Activated CD8-positive, alpha-beta T cell treated with anti-CD3 and anti-CD28 coated beads for 36 hours (primary cell): ENCODE measurements around the gene FAXC. TPM values are rescaled to one million over a fixed set of nuclear protein-coding genes. Genes with fewer than 3 reads are reported as not detected.
"Not testable (repeated sequence)": the region's sequence is repeated elsewhere in the genome, so short reads cannot be mapped to it uniquely, and the experiment has no call there.

Experiments used
- ATAC-seq: fragments of 200-7000 bp; cut with Tn5 transposase; one replicate; pipeline ENCODE4 v1.10.0; 2021; ENCODE audit warnings: mild to moderate bottlenecking, moderate library complexity
- CTCF ChIA-PET: fragments of 350-600 bp; sonication (Branson Sonifier 250); formaldehyde crosslinking; loops from one replicate; lab custom pipeline; 2021; ENCODE audit warnings: antibody characterized with exemption; lab: Charles Lee
- POLR2A ChIA-PET: fragments of 350-600 bp; sonication (Branson Sonifier 250); formaldehyde crosslinking; loops from one replicate; lab custom pipeline; 2021; ENCODE audit warnings: antibody characterized with exemption; lab: Charles Lee
- DNase-seq: peaks from one replicate; pipeline ENCODE4 v3.0.0-alpha.2; 2020
- H3K27ac Mint-ChIP-seq: one replicate; pipeline ENCODE4 v1.8.0; 2021; ENCODE audit warnings: mild to moderate bottlenecking, mixed read lengths
- H3K27me3 Mint-ChIP-seq: one replicate; pipeline ENCODE4 v1.8.0; 2021; ENCODE audit warnings: mixed read lengths
- H3K36me3 Mint-ChIP-seq: one replicate; pipeline ENCODE4 v1.8.0; 2021; ENCODE audit warnings: low read depth, mixed read lengths
- H3K4me1 Mint-ChIP-seq: one replicate; pipeline ENCODE4 v1.8.0; 2021; ENCODE audit warnings: low read depth, mixed read lengths
- H3K4me3 Mint-ChIP-seq: one replicate; pipeline ENCODE4 v1.8.0; 2021; ENCODE audit warnings: mild to moderate bottlenecking, moderate library complexity, mixed read lengths
- H3K9me3 Mint-ChIP-seq: one replicate; pipeline ENCODE4 v1.8.0; 2021; ENCODE audit warnings: mixed read lengths
- CTCF ChIP-seq: fragments of 200-600 bp; IDR thresholded peaks from one replicate; pipeline ENCODE4 v1.8.0; 2022; ENCODE audit warnings: antibody characterized with exemption, mild to moderate bottlenecking
- intact Hi-C: fragments of 100-400 bp; cut with micrococcal nuclease; formaldehyde crosslinking; loops from one replicate; pipeline ENCODE4 v1.10.0; 2022
- total RNA-seq, 2 experiments: library from RNA; stranded (reverse); gene quantifications; one replicate each; pipeline ENCODE4 v1.2.3, GENCODE V29; 2021

The FAXC gene
- total RNA-seq, 2 experiments from 2014 or later = not detected

- CTCF ChIA-PET = interaction anchor here (1.6 to 2.4 kb wide), 2 partner anchors 10 to 14 kb away, joined by 9 to 17 read pairs; no protein-coding TSS in a partner anchor
- peaks cover 38% of the 10 kb centered on the region for H3K27me3 Mint-ChIP-seq
- H3K4me3 Mint-ChIP-seq = no peak overlapping the region
- POLR2A ChIA-PET = interaction anchor here (0.6 to 1.1 kb wide), 2 partner anchors 21 to 1394 kb away, joined by 3 to 4 read pairs; no protein-coding TSS in a partner anchor
- H3K36me3 Mint-ChIP-seq = no peaks in the 10 kb centered on the region
- no peak for TF ChIP-seq CTCF
- peaks cover 4% of the 10 kb centered on the region for H3K4me1 Mint-ChIP-seq
- intact Hi-C loops = no loop called here
- no peak overlapping the region for H3K27ac Mint-ChIP-seq
- DNase-seq (no peak), ATAC-seq (no peak)
- no peaks in the 10 kb centered on the region for H3K9me3 Mint-ChIP-seq
These were observed 4.3 kb downstream of the FAXC start for GRCh38 chr6:99345164-99345563.

- Mint-ChIP-seq H3K27me3 (peaks cover 36% of the 10 kb centered on the region), H3K27ac (no peak overlapping the region), H3K36me3 (no peaks in the 10 kb centered on the region), H3K9me3 (no peaks in the 10 kb centered on the region), H3K4me3 (no peak overlapping the region), H3K4me1 (peaks cover 2% of the 10 kb centered on the region)
- ChIA-PET POLR2A (interaction anchor here (1.1 kb wide), 1 partner anchor 22 kb away, joined by 3 read pairs; no protein-coding TSS in a partner anchor), CTCF (interaction anchor here (1.6 to 2.4 kb wide), 2 partner anchors 9 to 13 kb away, joined by 9 to 17 read pairs; no protein-coding TSS in a partner anchor)
- no peak for TF ChIP-seq CTCF
- peak; percentile 39 for ATAC-seq
- intact Hi-C loops = no loop called here
- DNase-seq = no peak
These were observed 5.2 kb downstream of the FAXC start for GRCh38 chr6:99344289-99344688.

GRCh38 chr6:99341862-99342455 is 7.5 kb downstream of the FAXC start:
- intact Hi-C loops = no loop called here
- CTCF ChIA-PET = interaction anchor here (1.2 to 2.5 kb wide), 2 partner anchors 12 to 84 kb away, joined by 3 to 13 read pairs; no protein-coding TSS in a partner anchor
- no peak for TF ChIP-seq CTCF
- Mint-ChIP-seq H3K27me3 (peaks cover 27% of the 10 kb centered on the region), H3K4me3 (no peak overlapping the region), H3K36me3 (no peaks in the 10 kb centered on the region), H3K4me1 (peaks cover 2% of the 10 kb centered on the region), H3K27ac (no peak overlapping the region), H3K9me3 (no peaks in the 10 kb centered on the region)
- DNase-seq (no peak), ATAC-seq (no peak)
- POLR2A ChIA-PET = no interaction called here

GRCh38 chr6:99338188-99338587 is 11.3 kb downstream of the FAXC start:
- intact Hi-C loops = no loop called here
- no peaks in the 10 kb centered on the region for H3K36me3 Mint-ChIP-seq
- peaks cover 23% of the 10 kb centered on the region for H3K27me3 Mint-ChIP-seq

GRCh38 chr6:99335298-99335697 is 14.2 kb downstream of the FAXC start:
- DNase-seq, H3K4me3 Mint-ChIP-seq, POLR2A ChIA-PET, H3K4me1 Mint-ChIP-seq, ATAC-seq, H3K36me3 Mint-ChIP-seq, H3K9me3 Mint-ChIP-seq, H3K27ac Mint-ChIP-seq, intact Hi-C loops: not testable (repeated sequence)
- peaks cover 20% of the 10 kb centered on the region for H3K27me3 Mint-ChIP-seq
- CTCF ChIA-PET = interaction anchor here (0.7 to 1.1 kb wide), 5 partner anchors 9 to 418 kb away, joined by 3 to 9 read pairs (median 4); partner anchors contain the start of gene COQ3

More at GRCh38 chr6:99338188-99338587, 11.3 kb downstream of the FAXC start:
- ChIA-PET POLR2A (no interaction called here), CTCF (interaction anchor here (1.0 to 2.3 kb wide), 4 partner anchors 8 to 55 kb away, joined by 3 to 12 read pairs (median 3); partner anchors contain the start of gene COQ3)
- no peak for ATAC-seq
- no peak overlapping the region for H3K4me3 Mint-ChIP-seq
- H3K4me1 Mint-ChIP-seq = no peaks in the 10 kb centered on the region
- H3K9me3 Mint-ChIP-seq = no peaks in the 10 kb centered on the region
- DNase-seq = no peak
- no peak overlapping the region for H3K27ac Mint-ChIP-seq
- no peak for TF ChIP-seq CTCF
